ENCODE measurements around the gene SLC35F3. TPM values are rescaled to one million over a fixed set of nuclear protein-coding genes. Genes with fewer than 3 reads are reported as not detected.

Gene SLC35F3
- total RNA-seq, 1 experiment from 2014 or later, result 19.1 TPM

DNA sequence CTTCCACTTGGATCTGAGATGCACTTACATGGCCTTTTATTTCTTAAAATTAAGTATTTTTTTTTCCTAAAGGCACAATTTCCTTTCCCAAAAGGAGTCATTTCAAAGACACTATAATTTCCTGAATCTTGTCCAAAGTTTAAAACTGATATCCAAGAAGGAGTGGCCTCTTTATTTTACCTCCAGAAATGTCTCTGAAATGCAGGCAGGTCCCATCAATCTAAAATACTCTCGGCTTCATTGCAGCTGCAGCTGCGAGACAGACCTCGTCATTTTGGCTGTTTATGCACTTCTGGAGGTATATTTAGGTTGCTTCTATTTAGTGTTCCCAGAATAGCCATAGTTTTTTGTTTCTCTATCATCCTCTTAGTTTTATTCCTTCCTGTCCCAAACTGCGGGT lies 296.1 kb downstream of the SLC35F3 start:
- Histone ChIP-seq H3K36me3 (ENCODE audit: control insufficient read depth, insufficient read depth, low read length) (no peaks in the 10 kb centered on the region), H3K9me3 (ENCODE audit: control insufficient read depth, insufficient read depth, low read depth, low read length) (no peaks in the 10 kb centered on the region), H3K27ac (ENCODE audit: low read length) (no peak overlapping the region), H3K4me3 (ENCODE audit: low read depth in 2 of 2, low read length in 2 of 2) (no peak overlapping the region), H3K4me1 (ENCODE audit: control insufficient read depth, insufficient read depth, low read length) (peaks cover 2% of the 10 kb centered on the region; the same call in 1 of the 2 replicates), H3K27me3 (ENCODE audit: control insufficient read depth, insufficient read depth, low read length) (no peaks in the 10 kb centered on the region)
- DNase-seq (ENCODE audit: low read depth, low spot score), result no peak
- no TSS peak for BruUV-seq (replicated peaks)
- ChIA-PET CTCF (no interaction called here), POLR2A (no interaction called here)
- in situ Hi-C loops (cut with HindIII; ENCODE audit: low pct_unique_long_range_greater_than_20kb, low sequenced_read_pairs), result no loop called here
- no peak for ATAC-seq
- intact Hi-C loops (cut with micrococcal nuclease; ENCODE audit: unreplicated experiment), result no loop called here
- TF ChIP-seq, protein P1, sequence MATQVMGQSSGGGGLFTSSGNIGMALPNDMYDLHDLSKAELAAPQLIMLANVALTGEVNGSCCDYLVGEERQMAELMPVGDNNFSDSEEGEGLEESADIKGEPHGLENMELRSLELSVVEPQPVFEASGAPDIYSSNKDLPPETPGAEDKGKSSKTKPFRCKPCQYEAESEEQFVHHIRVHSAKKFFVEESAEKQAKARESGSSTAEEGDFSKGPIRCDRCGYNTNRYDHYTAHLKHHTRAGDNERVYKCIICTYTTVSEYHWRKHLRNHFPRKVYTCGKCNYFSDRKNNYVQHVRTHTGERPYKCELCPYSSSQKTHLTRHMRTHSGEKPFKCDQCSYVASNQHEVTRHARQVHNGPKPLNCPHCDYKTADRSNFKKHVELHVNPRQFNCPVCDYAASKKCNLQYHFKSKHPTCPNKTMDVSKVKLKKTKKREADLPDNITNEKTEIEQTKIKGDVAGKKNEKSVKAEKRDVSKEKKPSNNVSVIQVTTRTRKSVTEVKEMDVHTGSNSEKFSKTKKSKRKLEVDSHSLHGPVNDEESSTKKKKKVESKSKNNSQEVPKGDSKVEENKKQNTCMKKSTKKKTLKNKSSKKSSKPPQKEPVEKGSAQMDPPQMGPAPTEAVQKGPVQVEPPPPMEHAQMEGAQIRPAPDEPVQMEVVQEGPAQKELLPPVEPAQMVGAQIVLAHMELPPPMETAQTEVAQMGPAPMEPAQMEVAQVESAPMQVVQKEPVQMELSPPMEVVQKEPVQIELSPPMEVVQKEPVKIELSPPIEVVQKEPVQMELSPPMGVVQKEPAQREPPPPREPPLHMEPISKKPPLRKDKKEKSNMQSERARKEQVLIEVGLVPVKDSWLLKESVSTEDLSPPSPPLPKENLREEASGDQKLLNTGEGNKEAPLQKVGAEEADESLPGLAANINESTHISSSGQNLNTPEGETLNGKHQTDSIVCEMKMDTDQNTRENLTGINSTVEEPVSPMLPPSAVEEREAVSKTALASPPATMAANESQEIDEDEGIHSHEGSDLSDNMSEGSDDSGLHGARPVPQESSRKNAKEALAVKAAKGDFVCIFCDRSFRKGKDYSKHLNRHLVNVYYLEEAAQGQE (IDR thresholded peaks at IDR 0.05; ENCODE audit: insufficient read depth in 1 of 2, low read depth in 2 of 2, low read length in 1 of 2), result no peak
- TF ChIP-seq SIN3A (IDR thresholded peaks at IDR 0.05; ENCODE audit: borderline replicate concordance, insufficient read depth, low read depth, low read length), result no peak
- TF ChIP-seq TCF7L2 (IDR thresholded peaks at IDR 0.05; ENCODE audit: low read depth, low read length), result no peak
- no peak for TF ChIP-seq POLR2AphosphoS5 (IDR thresholded peaks at IDR 0.05; ENCODE audit: low read depth, low read length)
- TF ChIP-seq, protein P2, sequence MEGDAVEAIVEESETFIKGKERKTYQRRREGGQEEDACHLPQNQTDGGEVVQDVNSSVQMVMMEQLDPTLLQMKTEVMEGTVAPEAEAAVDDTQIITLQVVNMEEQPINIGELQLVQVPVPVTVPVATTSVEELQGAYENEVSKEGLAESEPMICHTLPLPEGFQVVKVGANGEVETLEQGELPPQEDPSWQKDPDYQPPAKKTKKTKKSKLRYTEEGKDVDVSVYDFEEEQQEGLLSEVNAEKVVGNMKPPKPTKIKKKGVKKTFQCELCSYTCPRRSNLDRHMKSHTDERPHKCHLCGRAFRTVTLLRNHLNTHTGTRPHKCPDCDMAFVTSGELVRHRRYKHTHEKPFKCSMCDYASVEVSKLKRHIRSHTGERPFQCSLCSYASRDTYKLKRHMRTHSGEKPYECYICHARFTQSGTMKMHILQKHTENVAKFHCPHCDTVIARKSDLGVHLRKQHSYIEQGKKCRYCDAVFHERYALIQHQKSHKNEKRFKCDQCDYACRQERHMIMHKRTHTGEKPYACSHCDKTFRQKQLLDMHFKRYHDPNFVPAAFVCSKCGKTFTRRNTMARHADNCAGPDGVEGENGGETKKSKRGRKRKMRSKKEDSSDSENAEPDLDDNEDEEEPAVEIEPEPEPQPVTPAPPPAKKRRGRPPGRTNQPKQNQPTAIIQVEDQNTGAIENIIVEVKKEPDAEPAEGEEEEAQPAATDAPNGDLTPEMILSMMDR (IDR thresholded peaks at IDR 0.05), result no peak

DNA sequence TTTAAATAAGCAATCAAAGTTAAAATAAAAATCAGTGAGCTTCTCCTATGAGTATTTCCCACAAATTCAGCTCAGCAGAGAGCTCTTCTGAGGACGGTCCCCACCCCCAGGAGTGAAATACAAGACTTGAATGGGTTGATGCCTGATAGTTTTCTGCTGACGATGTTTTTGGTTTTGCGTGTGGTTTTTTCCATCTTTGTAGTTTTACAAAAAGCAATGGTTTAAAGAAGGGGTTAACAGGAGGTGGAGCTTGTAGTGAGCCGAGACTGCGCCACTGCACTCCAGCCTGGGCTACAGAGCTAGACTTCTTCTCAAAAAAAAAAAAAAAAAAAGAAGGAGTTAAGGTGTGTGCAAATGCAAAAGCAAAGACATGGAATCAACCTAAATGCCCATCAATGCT lies 297.1 kb downstream of the SLC35F3 start:
- no TSS peak for BruUV-seq (replicated peaks)
- Histone ChIP-seq H3K9me3 (ENCODE audit: control insufficient read depth, insufficient read depth, low read depth, low read length) (no peaks in the 10 kb centered on the region), H3K4me1 (ENCODE audit: control insufficient read depth, insufficient read depth, low read length) (peaks cover 4% of the 10 kb centered on the region; the same call in 1 of the 2 replicates), H3K27ac (ENCODE audit: low read length) (no peak overlapping the region), H3K4me3 (ENCODE audit: low read depth in 2 of 2, low read length in 2 of 2) (no peak overlapping the region), H3K36me3 (ENCODE audit: control insufficient read depth, insufficient read depth, low read length) (no peaks in the 10 kb centered on the region), H3K27me3 (ENCODE audit: control insufficient read depth, insufficient read depth, low read length) (no peaks in the 10 kb centered on the region)
- ATAC-seq, result no peak
- POLR2A ChIA-PET, result no interaction called here
- intact Hi-C loops (cut with micrococcal nuclease; ENCODE audit: unreplicated experiment) (no loop called here), in situ Hi-C loops (cut with HindIII; ENCODE audit: low pct_unique_long_range_greater_than_20kb, low sequenced_read_pairs) (no loop called here)
- TF ChIP-seq, protein P1 (IDR thresholded peaks at IDR 0.05; ENCODE audit: insufficient read depth in 1 of 2, low read depth in 2 of 2, low read length in 1 of 2), result no peak
- TF ChIP-seq SIN3A (IDR thresholded peaks at IDR 0.05; ENCODE audit: borderline replicate concordance, insufficient read depth, low read depth, low read length), result no peak
- TF ChIP-seq, protein P2 (IDR thresholded peaks at IDR 0.05), result no peak
- TF ChIP-seq TCF7L2 (IDR thresholded peaks at IDR 0.05; ENCODE audit: low read depth, low read length), result no peak
- no peak for TF ChIP-seq POLR2AphosphoS5 (IDR thresholded peaks at IDR 0.05; ENCODE audit: low read depth, low read length)
- DNase-seq (ENCODE audit: low read depth, low spot score), result no peak
- CTCF ChIA-PET, result no interaction called here
